ENCODE data around the gene OLFM2. TPM values are rescaled to one million over a fixed set of nuclear protein-coding genes. Genes with fewer than 3 reads are reported as not detected.

The OLFM2 gene
- total and polyA plus RNA-seq, 10 donors: 1.5 to 4.6 (median 2.5) TPM

GRCh38 chr19:9962623-9963290 is 26.4 kb upstream of the OLFM2 start:
- Histone ChIP-seq H3K4me1 (no peaks in the 10 kb centered on the region), H3K36me3 (no peaks in the 10 kb centered on the region), H3K27me3 (replicated peaks in 1 of 7) (peaks cover 0 to 79% (median 10%) of the 10 kb centered on the region in 7 donors), H3K9me3 (no peaks in the 10 kb centered on the region), H3K27ac (no peak overlapping the region), H3K4me3 (no peak overlapping the region)
- no peak for DNase-seq
- TF ChIP-seq POLR2A (IDR thresholded peaks at IDR 0.05) (no peak), POLR2AphosphoS5 (IDR thresholded peaks at IDR 0.05) (no peak)
- TF ChIP-seq, protein P1, sequence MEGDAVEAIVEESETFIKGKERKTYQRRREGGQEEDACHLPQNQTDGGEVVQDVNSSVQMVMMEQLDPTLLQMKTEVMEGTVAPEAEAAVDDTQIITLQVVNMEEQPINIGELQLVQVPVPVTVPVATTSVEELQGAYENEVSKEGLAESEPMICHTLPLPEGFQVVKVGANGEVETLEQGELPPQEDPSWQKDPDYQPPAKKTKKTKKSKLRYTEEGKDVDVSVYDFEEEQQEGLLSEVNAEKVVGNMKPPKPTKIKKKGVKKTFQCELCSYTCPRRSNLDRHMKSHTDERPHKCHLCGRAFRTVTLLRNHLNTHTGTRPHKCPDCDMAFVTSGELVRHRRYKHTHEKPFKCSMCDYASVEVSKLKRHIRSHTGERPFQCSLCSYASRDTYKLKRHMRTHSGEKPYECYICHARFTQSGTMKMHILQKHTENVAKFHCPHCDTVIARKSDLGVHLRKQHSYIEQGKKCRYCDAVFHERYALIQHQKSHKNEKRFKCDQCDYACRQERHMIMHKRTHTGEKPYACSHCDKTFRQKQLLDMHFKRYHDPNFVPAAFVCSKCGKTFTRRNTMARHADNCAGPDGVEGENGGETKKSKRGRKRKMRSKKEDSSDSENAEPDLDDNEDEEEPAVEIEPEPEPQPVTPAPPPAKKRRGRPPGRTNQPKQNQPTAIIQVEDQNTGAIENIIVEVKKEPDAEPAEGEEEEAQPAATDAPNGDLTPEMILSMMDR (IDR thresholded peaks at IDR 0.05 in 8 of 11, conservative IDR thresholded peaks at IDR 0.05 in 3 of 11): no peak
- 37 to 56% (median 46%) methylated on average over 7 of the region's 7 CpGs for WGBS, 5 donors
- intact Hi-C loops (cut with DNase I; ENCODE audit: low total_unique reads): no loop called here

- WGBS, 5 donors: 76 to 87% (median 82%) methylated on average over 4 of the region's 4 CpGs
- peaks cover 0 to 69% (median 4%) of the 10 kb centered on the region in 7 donors for H3K27me3 ChIP-seq (replicated peaks in 1 of 7)
- intact Hi-C loops (cut with DNase I; ENCODE audit: low total_unique reads): no loop called here
- H3K27ac ChIP-seq: no peak overlapping the region
- H3K4me3 ChIP-seq: no peak overlapping the region
- H3K36me3 ChIP-seq: no peaks in the 10 kb centered on the region
- no peak for DNase-seq
- no peaks in the 10 kb centered on the region for H3K4me1 ChIP-seq
- no peaks in the 10 kb centered on the region for H3K9me3 ChIP-seq
- TF ChIP-seq POLR2A (IDR thresholded peaks at IDR 0.05): no peak
Observed at GRCh38 chr19:9961103-9961502, 24.8 kb upstream of the OLFM2 start.

- intact Hi-C loops (cut with DNase I; ENCODE audit: low total_unique reads): no loop called here
- no peaks in the 10 kb centered on the region for H3K4me1 ChIP-seq
- DNase-seq: no peak
- H3K9me3 ChIP-seq: no peaks in the 10 kb centered on the region
- H3K27ac ChIP-seq: no peak overlapping the region
- H3K27me3 ChIP-seq (replicated peaks in 1 of 7): peaks cover 0 to 54% (median 0%) of the 10 kb centered on the region in 7 donors
- no peak for TF ChIP-seq POLR2AphosphoS5 (IDR thresholded peaks at IDR 0.05)
- TF ChIP-seq, protein P1 (IDR thresholded peaks at IDR 0.05 in 8 of 11, conservative IDR thresholded peaks at IDR 0.05 in 3 of 11): no peak
- no peak for TF ChIP-seq POLR2A (IDR thresholded peaks at IDR 0.05)
- WGBS, 5 donors: 82 to 93% (median 92%) methylated on average over 1 of the region's 1 CpG
- H3K36me3 ChIP-seq: no peaks in the 10 kb centered on the region
- no peak overlapping the region for H3K4me3 ChIP-seq
Observed at GRCh38 chr19:9958379-9958821, 22.1 kb upstream of the OLFM2 start.

DNA sequence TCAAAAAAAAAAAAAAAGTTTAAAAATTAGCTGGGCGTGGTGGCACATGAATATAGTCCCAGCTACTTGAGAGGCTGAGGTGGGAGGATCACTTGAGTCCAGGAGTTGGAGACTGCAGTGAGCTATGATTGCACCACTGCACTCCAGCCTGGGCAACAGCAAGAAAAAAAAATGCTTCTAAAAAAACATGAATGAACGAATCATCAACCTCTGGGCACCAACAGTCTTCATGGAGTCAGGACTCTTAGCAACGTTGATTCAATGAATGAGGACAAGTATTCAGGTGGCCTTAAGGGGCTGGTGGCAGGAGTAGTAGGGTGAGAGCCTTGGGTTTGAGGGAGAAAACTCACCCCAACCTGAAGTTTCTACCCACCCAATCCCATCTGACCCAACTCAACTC is 20.6 kb upstream of the OLFM2 start:
- WGBS, 5 donors: 72 to 82% (median 79%) methylated on average over 3 of the region's 3 CpGs
- peaks cover 0 to 46% (median 0%) of the 10 kb centered on the region in 7 donors for H3K27me3 ChIP-seq (replicated peaks in 1 of 7)
- TF ChIP-seq POLR2AphosphoS5 (IDR thresholded peaks at IDR 0.05): no peak
- no peak overlapping the region for H3K4me3 ChIP-seq
- H3K4me1 ChIP-seq: no peaks in the 10 kb centered on the region
- H3K36me3 ChIP-seq: no peaks in the 10 kb centered on the region
- no peak overlapping the region for H3K27ac ChIP-seq
- DNase-seq: no peak
- no peaks in the 10 kb centered on the region for H3K9me3 ChIP-seq
- intact Hi-C loops (cut with DNase I; ENCODE audit: low total_unique reads): no loop called here

- 62 to 76% (median 69%) methylated on average over 18 of the region's 18 CpGs for WGBS, 5 donors
- TF ChIP-seq, protein P1 (IDR thresholded peaks at IDR 0.05 in 8 of 11, conservative IDR thresholded peaks at IDR 0.05 in 3 of 11): no peak
- no peak for TF ChIP-seq POLR2AphosphoS5 (IDR thresholded peaks at IDR 0.05)
- no peak for TF ChIP-seq POLR2A (IDR thresholded peaks at IDR 0.05)
- H3K36me3 ChIP-seq: no peaks in the 10 kb centered on the region
- DNase-seq: no peak
- no peak overlapping the region for H3K4me3 ChIP-seq
- intact Hi-C loops (cut with DNase I; ENCODE audit: low total_unique reads): no loop called here
- H3K27ac ChIP-seq: no peak overlapping the region
- H3K27me3 ChIP-seq (replicated peaks in 1 of 7): peaks cover 0 to 26% (median 0%) of the 10 kb centered on the region in 7 donors
- H3K4me1 ChIP-seq: no peaks in the 10 kb centered on the region
- H3K9me3 ChIP-seq: no peaks in the 10 kb centered on the region
Observed at GRCh38 chr19:9953802-9954542, 17.7 kb upstream of the OLFM2 start.

Measured in spleen (tissue), 11 donors.